ENCODE data around the gene CFB. TPM values are rescaled to one million over a fixed set of nuclear protein-coding genes. Genes with fewer than 3 reads are reported as not detected.

Gene CFB
- total RNA-seq, 2 experiments from 2014 or later: 0.58 to 0.60 TPM

DNA sequence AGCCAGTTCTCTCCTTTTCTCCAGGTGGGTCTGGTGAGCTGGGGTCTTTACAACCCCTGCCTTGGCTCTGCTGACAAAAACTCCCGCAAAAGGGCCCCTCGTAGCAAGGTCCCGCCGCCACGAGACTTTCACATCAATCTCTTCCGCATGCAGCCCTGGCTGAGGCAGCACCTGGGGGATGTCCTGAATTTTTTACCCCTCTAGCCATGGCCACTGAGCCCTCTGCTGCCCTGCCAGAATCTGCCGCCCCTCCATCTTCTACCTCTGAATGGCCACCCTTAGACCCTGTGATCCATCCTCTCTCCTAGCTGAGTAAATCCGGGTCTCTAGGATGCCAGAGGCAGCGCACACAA is 765 bp upstream of the CFB start:
- no peaks in the 10 kb centered on the region for H3K9me3 Mint-ChIP-seq
- no peak for DNase-seq
- peaks cover 24% of the 10 kb centered on the region for H3K27me3 Mint-ChIP-seq
- no peaks in the 10 kb centered on the region for H3K36me3 Mint-ChIP-seq (ENCODE audit: low read depth)
- ChIA-PET CTCF (no interaction called here), POLR2A (interaction anchor here (1.0 to 1.7 kb wide), 3 partner anchors 13 to 27 kb away, joined by 3 to 5 read pairs (median 3); partner anchors contain the start of genes DXO, NELFE and SKIC2)
- H3K27ac Mint-ChIP-seq: no peak overlapping the region
- H3K4me3 Mint-ChIP-seq: no peak overlapping the region
- H3K4me1 Mint-ChIP-seq: peaks cover 5% of the 10 kb centered on the region

- CTCF ChIA-PET: no interaction called here
- POLR2A ChIA-PET: interaction anchor here (1.7 kb wide), 1 partner anchor 13 kb away, joined by 5 read pairs; the partner anchor contains the start of genes NELFE and SKIC2
Observed at GRCh38 chr6:31946370-31946885, 533 bp downstream of the CFB start.

DNA sequence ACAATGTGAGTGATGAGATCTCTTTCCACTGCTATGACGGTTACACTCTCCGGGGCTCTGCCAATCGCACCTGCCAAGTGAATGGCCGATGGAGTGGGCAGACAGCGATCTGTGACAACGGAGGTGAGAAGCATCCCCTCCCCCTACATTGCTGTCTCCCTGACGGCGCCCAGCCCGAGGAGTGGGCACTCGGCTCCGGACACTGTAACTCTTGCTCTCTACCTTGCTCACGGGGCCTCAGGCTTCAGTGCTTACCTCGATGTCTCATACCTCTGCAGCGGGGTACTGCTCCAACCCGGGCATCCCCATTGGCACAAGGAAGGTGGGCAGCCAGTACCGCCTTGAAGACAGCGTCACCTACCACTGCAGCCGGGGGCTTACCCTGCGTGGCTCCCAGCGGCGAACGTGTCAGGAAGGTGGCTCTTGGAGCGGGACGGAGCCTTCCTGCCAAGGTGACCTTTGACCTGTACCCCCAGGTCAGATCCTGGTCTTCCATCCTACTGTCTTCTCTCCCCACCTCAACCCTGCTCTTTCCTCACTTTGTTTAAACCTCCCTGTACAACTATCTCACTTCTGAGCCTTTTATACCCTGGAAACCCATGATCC is 1.3 kb downstream of the CFB start:
- peaks cover 5% of the 10 kb centered on the region for H3K4me1 Mint-ChIP-seq
- H3K4me3 Mint-ChIP-seq: no peak overlapping the region
- no peak overlapping the region for H3K27ac Mint-ChIP-seq
- peaks cover 19% of the 10 kb centered on the region for H3K27me3 Mint-ChIP-seq
- H3K9me3 Mint-ChIP-seq: no peaks in the 10 kb centered on the region
- CTCF ChIA-PET: no interaction called here
- DNase-seq: no peak
- POLR2A ChIA-PET: interaction anchor here (2.4 kb wide), 1 partner anchor 11 kb away, joined by 10 read pairs; the partner anchor contains the start of genes NELFE and SKIC2
- H3K36me3 Mint-ChIP-seq (ENCODE audit: low read depth): peaks cover 5% of the 10 kb centered on the region

More at GRCh38 chr6:31946370-31946885, 533 bp downstream of the CFB start:
- Mint-ChIP-seq H3K9me3 (no peaks in the 10 kb centered on the region), H3K27me3 (peaks cover 21% of the 10 kb centered on the region), H3K4me3 (no peak overlapping the region), H3K4me1 (peaks cover 5% of the 10 kb centered on the region), H3K36me3 (ENCODE audit: low read depth) (peaks cover 5% of the 10 kb centered on the region), H3K27ac (no peak overlapping the region)
- DNase-seq: no peak

DNA sequence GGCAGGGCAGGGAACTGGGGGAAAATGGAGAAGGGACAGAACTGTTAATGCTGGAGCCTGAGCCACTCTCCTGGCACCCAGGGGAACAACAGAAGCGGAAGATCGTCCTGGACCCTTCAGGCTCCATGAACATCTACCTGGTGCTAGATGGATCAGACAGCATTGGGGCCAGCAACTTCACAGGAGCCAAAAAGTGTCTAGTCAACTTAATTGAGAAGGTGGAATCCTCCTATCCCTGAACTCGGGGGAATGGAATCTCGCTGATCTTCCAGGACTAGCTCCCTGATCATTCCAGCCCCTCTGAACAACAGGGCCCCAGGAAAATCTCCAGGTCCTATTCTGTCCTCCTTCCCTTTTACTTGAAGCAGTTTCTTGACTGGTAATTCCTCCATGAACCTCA is 2.0 kb downstream of the CFB start:
- ChIA-PET CTCF (no interaction called here), POLR2A (interaction anchor here (2.4 kb wide), 1 partner anchor 11 kb away, joined by 10 read pairs; the partner anchor contains the start of genes NELFE and SKIC2)
- peaks cover 5% of the 10 kb centered on the region for H3K4me1 Mint-ChIP-seq
- H3K9me3 Mint-ChIP-seq: no peaks in the 10 kb centered on the region
- no peak for DNase-seq
- H3K27ac Mint-ChIP-seq: no peak overlapping the region
- H3K27me3 Mint-ChIP-seq: peaks cover 14% of the 10 kb centered on the region
- no peak overlapping the region for H3K4me3 Mint-ChIP-seq
- H3K36me3 Mint-ChIP-seq (ENCODE audit: low read depth): peaks cover 8% of the 10 kb centered on the region

DNA sequence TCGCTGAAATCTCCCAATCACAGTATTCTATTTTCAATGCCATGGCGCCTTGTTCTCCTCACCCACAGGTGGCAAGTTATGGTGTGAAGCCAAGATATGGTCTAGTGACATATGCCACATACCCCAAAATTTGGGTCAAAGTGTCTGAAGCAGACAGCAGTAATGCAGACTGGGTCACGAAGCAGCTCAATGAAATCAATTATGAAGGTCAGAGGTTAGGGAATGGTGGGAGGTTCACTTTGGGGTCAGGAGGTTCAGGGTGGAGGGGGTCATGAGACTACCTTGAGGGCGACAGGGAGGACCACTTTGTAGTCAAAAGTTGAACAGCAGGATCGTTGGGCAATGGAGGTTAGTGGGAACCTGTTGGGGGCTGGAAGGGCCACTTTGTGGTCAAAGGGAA is 2.4 kb downstream of the CFB start:
- DNase-seq: no peak
- Mint-ChIP-seq H3K27ac (no peak overlapping the region), H3K36me3 (ENCODE audit: low read depth) (peaks cover 13% of the 10 kb centered on the region), H3K9me3 (no peaks in the 10 kb centered on the region), H3K27me3 (peaks cover 14% of the 10 kb centered on the region), H3K4me1 (peaks cover 5% of the 10 kb centered on the region), H3K4me3 (no peak overlapping the region)
- POLR2A ChIA-PET: interaction anchor here (2.4 kb wide), 1 partner anchor 10 kb away, joined by 10 read pairs; the partner anchor contains the start of genes NELFE and SKIC2
- CTCF ChIA-PET: no interaction called here

DNA sequence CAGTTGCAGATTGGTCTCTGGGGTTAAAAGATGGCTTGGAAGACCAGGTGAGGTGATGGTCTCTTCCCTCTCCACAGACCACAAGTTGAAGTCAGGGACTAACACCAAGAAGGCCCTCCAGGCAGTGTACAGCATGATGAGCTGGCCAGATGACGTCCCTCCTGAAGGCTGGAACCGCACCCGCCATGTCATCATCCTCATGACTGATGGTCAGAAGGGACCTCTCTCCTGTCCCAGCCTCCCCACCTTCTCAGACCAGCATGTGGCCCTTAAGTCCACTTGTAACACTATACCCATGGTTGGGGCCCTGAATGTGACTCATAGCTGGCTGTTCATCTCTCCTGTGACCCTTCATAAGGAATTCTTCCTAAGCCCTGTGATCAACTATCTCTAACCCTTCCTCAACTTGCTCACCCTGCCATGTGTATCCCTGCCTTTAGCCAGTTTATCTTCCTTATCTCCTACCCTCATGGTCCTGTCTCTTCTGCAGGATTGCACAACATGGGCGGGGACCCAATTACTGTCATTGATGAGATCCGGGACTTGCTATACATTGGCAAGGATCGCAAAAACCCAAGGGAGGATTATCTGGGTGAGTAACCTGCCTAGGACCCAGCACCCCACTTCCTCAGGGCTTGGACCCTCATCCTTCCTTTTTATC is 3.0 kb downstream of the CFB start:
- Mint-ChIP-seq H3K36me3 (ENCODE audit: low read depth) (peaks cover 18% of the 10 kb centered on the region), H3K27ac (no peak overlapping the region), H3K4me3 (no peak overlapping the region), H3K9me3 (no peaks in the 10 kb centered on the region), H3K27me3 (peaks cover 10% of the 10 kb centered on the region), H3K4me1 (peaks cover 5% of the 10 kb centered on the region)
- no peak for DNase-seq
- ChIA-PET CTCF (interaction anchor here (1.2 kb wide), 1 partner anchor 42 kb away, joined by 3 read pairs; no protein-coding TSS in a partner anchor), POLR2A (interaction anchor here (2.4 kb wide), 1 partner anchor 10 kb away, joined by 10 read pairs; the partner anchor contains the start of genes NELFE and SKIC2)

DNA sequence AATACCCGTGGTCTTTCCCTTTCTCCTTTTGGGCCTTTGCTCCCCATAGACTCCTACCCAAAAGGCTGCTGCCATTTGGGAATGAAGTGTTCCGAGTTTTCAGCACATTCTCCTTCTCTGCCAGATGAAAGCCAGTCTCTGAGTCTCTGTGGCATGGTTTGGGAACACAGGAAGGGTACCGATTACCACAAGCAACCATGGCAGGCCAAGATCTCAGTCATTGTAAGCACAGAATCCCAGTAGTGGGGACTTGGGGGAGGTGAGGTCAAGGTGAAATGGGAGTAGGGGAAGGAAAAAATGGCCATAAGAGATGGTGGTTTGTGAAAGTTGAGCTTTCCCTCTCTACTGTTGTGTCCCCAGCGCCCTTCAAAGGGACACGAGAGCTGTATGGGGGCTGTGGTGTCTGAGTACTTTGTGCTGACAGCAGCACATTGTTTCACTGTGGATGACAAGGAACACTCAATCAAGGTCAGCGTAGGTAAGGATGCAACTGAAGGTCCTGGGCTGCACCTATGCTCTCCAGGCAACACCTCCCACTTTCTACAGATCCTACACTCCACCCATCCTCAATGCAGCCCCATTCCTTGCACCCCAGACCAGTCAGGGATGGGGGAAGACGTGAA is 4.1 kb downstream of the CFB start:
- no peaks in the 10 kb centered on the region for H3K9me3 Mint-ChIP-seq
- no peak overlapping the region for H3K27ac Mint-ChIP-seq

DNA sequence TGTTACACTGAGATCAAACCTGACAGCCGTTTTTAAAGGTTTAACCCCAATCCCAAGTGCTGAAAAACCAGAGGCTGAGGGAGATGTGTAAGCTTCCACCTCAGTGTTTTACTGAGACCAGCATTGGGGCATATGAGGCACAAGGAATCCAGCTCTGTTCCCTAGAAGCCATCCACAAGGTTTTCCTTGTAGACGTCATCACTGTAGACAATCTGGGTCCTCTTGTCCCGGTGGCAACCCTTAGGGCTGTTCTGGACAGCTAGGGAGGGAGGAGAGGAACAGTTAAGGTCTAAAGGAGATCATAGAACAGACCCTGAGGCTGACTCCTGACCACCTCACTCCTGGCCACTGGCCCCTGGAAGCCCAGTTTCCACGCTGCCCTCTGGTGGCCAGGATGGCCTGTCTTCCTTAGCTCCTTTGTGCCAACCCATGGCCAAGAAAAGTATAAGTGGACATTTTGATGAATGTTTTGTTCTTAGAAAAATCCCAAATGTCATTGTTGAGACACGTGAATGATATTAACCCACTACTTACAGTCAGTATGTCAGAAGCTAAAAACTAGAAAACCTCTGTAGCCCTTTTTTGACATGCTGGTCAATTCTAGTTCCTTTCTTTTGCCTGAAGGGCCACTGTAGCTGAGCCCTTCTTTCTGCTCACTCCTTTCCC is 6.4 kb downstream of the CFB start:
- Mint-ChIP-seq H3K36me3 (ENCODE audit: low read depth) (peaks cover 42% of the 10 kb centered on the region), H3K27ac (no peak overlapping the region), H3K4me3 (no peak overlapping the region), H3K4me1 (peaks cover 2% of the 10 kb centered on the region), H3K27me3 (no peaks in the 10 kb centered on the region), H3K9me3 (no peaks in the 10 kb centered on the region)
- ChIA-PET CTCF (interaction anchor here (0.6 to 2.2 kb wide), 15 partner anchors 13 to 292 kb away, joined by 3 to 11 read pairs (median 4); partner anchors contain the start of genes C6orf47, DXO, EHMT2 and ZBTB12), POLR2A (interaction anchor here (1.0 to 1.8 kb wide), 5 partner anchors 20 to 300 kb away, joined by 3 to 7 read pairs (median 3); partner anchors contain the start of genes BAG6 and DXO)
- peak; percentile 41 for DNase-seq

More for the DNA sequence above, 4.1 kb downstream of the CFB start:
- Mint-ChIP-seq H3K36me3 (ENCODE audit: low read depth) (peaks cover 29% of the 10 kb centered on the region), H3K27me3 (peaks cover 10% of the 10 kb centered on the region), H3K4me3 (no peak overlapping the region), H3K4me1 (peaks cover 5% of the 10 kb centered on the region)
- DNase-seq: no peak
- POLR2A ChIA-PET: interaction anchor here (1.2 to 2.4 kb wide), 3 partner anchors 9 to 52 kb away, joined by 3 to 10 read pairs (median 4); partner anchors contain the start of genes NELFE, SKIC2 and ZBTB12
- CTCF ChIA-PET: interaction anchor here (1.1 to 1.2 kb wide), 3 partner anchors 9 to 43 kb away, joined by 3 to 6 read pairs (median 3); no protein-coding TSS in a partner anchor

GRCh38 chr6:31952890-31953289 is 7.0 kb downstream of the CFB start:
- peaks cover 8% of the 10 kb centered on the region for H3K4me1 Mint-ChIP-seq
- no peak overlapping the region for H3K4me3 Mint-ChIP-seq
- no peak overlapping the region for H3K27ac Mint-ChIP-seq
- no peak for DNase-seq
- POLR2A ChIA-PET: interaction anchor here (1.0 to 1.8 kb wide), 5 partner anchors 19 to 300 kb away, joined by 3 to 7 read pairs (median 3); partner anchors contain the start of genes BAG6 and DXO
- no peaks in the 10 kb centered on the region for H3K9me3 Mint-ChIP-seq
- peaks cover 43% of the 10 kb centered on the region for H3K36me3 Mint-ChIP-seq (ENCODE audit: low read depth)
- CTCF ChIA-PET: interaction anchor here (0.6 to 2.2 kb wide), 10 partner anchors 12 to 267 kb away, joined by 3 to 11 read pairs (median 4); partner anchors contain the start of genes DXO and ZBTB12
- H3K27me3 Mint-ChIP-seq: no peaks in the 10 kb centered on the region

GRCh38 chr6:31954511-31954910 is 8.6 kb downstream of the CFB start:
- no peak overlapping the region for H3K27ac Mint-ChIP-seq
- H3K36me3 Mint-ChIP-seq (ENCODE audit: low read depth): peaks cover 50% of the 10 kb centered on the region
- POLR2A ChIA-PET: no interaction called here

GRCh38 chr6:31956796-31957195 is 10.9 kb downstream of the CFB start:
- H3K9me3 Mint-ChIP-seq: no peaks in the 10 kb centered on the region
- no peaks in the 10 kb centered on the region for H3K27me3 Mint-ChIP-seq
- DNase-seq: no peak
- H3K4me3 Mint-ChIP-seq: peak overlapping the region; percentile 91
- CTCF ChIA-PET: no interaction called here
- H3K4me1 Mint-ChIP-seq: peaks cover 41% of the 10 kb centered on the region
- H3K36me3 Mint-ChIP-seq (ENCODE audit: low read depth): peaks cover 59% of the 10 kb centered on the region
- POLR2A ChIA-PET: interaction anchor here (8.4 kb wide), 1 partner anchor 15 kb away, joined by 162 read pairs; the partner anchor contains the start of gene DXO
- no peak overlapping the region for H3K27ac Mint-ChIP-seq

More at GRCh38 chr6:31954511-31954910, 8.6 kb downstream of the CFB start:
- DNase-seq: no peak
- H3K27me3 Mint-ChIP-seq: no peaks in the 10 kb centered on the region
- H3K9me3 Mint-ChIP-seq: no peaks in the 10 kb centered on the region
- CTCF ChIA-PET: no interaction called here
- no peak overlapping the region for H3K4me3 Mint-ChIP-seq
- peaks cover 22% of the 10 kb centered on the region for H3K4me1 Mint-ChIP-seq

GRCh38 chr6:31958412-31958740 is 12.5 kb downstream of the CFB start:
- H3K27ac Mint-ChIP-seq: peak overlapping the region; percentile 96
- H3K4me3 Mint-ChIP-seq: peak overlapping the region; percentile 91
- H3K36me3 Mint-ChIP-seq (ENCODE audit: low read depth): peaks cover 65% of the 10 kb centered on the region
- POLR2A ChIA-PET: interaction anchor here (1.1 to 8.4 kb wide), 8 partner anchors 10 to 1013 kb away, joined by 3 to 162 read pairs (median 5); partner anchors contain the start of genes BAG6, DXO and EHMT2
- H3K27me3 Mint-ChIP-seq: no peaks in the 10 kb centered on the region
- H3K4me1 Mint-ChIP-seq: peaks cover 45% of the 10 kb centered on the region
- DNase-seq: no peak
- CTCF ChIA-PET: interaction anchor here (1.5 to 2.2 kb wide), 2 partner anchors 13 to 234 kb away, joined by 4 to 13 read pairs; partner anchors contain the start of genes DXO and GPSM3
- H3K9me3 Mint-ChIP-seq: no peaks in the 10 kb centered on the region

Data from activated CD4-positive, alpha-beta memory T cell treated with anti-CD3 and anti-CD28 coated beads, Interleukin-2, amount 10 ng/mL, durations not matched to agents 7 days and 5 days (primary cell).